ENCODE data around the gene SEC14L6. TPM values are rescaled to one million over a fixed set of nuclear protein-coding genes. Genes with fewer than 3 reads are reported as not detected.
"Not testable (repeated sequence)": the region's sequence is repeated elsewhere in the genome, so short reads cannot be mapped to it uniquely, and the experiment has no call there.

Gene SEC14L6
- total and polyA plus RNA-seq, 9 of the 15 experiments (the other 6 are each of a cell fraction or from before 2014, with no cell fraction given), result 0.29 to 6.1 (median 1.9) TPM

DNA sequence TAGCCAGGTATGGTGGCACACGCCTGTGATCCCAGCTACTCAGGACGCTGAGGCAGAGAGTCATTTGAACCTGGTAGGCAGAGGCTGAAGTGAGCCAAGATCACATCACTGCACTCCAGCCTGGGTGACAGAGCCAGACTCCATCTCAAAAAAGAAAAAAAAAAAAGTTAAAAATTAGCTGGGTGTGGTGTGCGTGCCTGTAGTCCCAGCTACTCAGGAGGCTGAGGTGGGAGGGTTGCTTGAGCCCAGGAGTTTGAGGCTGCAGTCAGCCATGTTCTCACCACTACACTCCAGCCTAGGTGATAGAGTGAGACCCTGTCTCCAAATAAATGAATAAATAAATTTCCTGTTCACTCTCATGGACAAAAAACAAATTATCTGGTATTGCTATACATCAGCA lies 5.0 kb downstream of the SEC14L6 start:
- peak in 1 of 3 experiments; percentile 45 for TF ChIP-seq YY1 (IDR thresholded peaks at IDR 0.05; ENCODE audit: borderline replicate concordance in 1 of 3, control insufficient read depth in 1 of 3, extremely low read depth in 1 of 3, insufficient read depth in 3 of 3, insufficient read length in 1 of 3, insufficient replicate concordance in 2 of 3, low read depth in 1 of 3, low read length in 2 of 3)
- CTCF ChIA-PET (ENCODE audit: low intra/inter-chr PET ratio); H3K36me3 ChIP-seq (ENCODE audit: control insufficient read depth, insufficient read depth, low read length); in situ Hi-C loops (cut with MboI); POLR2A ChIA-PET; H3K27me3 ChIP-seq (ENCODE audit: control insufficient read depth in 2 of 2, insufficient read depth in 2 of 2, low read length in 2 of 2); H3K27ac ChIP-seq (ENCODE audit: extremely low read depth, low read depth, low read length); H3K79me2 ChIP-seq (ENCODE audit: control insufficient read depth, insufficient read depth, low read length); H3K9me1 ChIP-seq (ENCODE audit: control insufficient read depth, insufficient read depth, low read length); H4K20me1 ChIP-seq (replicated peaks; ENCODE audit: control insufficient read depth, insufficient read depth, low read length); FAIRE-seq; intact Hi-C loops (cut with micrococcal nuclease); H3K9me3 ChIP-seq (replicated peaks; ENCODE audit: control insufficient read depth, insufficient read depth, low read depth, low read length); DNase-seq (ENCODE audit: extremely low read depth in 1 of 4, low spot score in 3 of 4): not testable (repeated sequence)
- peak; percentile 62 for ATAC-seq
- peaks cover 6 to 19% of the 10 kb centered on the region in 2 experiments; a peak in 4 of 5 replicates for H3K4me1 ChIP-seq (replicated peaks in 1 of 2; ENCODE audit: control insufficient read depth in 2 of 2, insufficient read depth in 2 of 2, low read length in 2 of 2)
- TSS peak; percentile 66 for BruUV-seq (replicated peaks)
- H2AFZ ChIP-seq (ENCODE audit: low read depth, low read length), result peak overlapping the region; percentile 87
- 18% methylated on average over 3 of the region's 3 CpGs for WGBS (ENCODE audit: insufficient coverage, low coverage, missing lambda C conversion rate)
- H3K9ac ChIP-seq (ENCODE audit: insufficient read depth in 1 of 2, low read depth in 2 of 2, low read length in 2 of 2), result peak overlapping the region in 1 of 2 experiments; percentile 67; a peak in 2 of 4 replicates
- peak overlapping the region; percentile 45 for H3K4me3 ChIP-seq
- peak overlapping the region; percentile 71 for H3K4me2 ChIP-seq (ENCODE audit: insufficient read depth, low read length)

DNA sequence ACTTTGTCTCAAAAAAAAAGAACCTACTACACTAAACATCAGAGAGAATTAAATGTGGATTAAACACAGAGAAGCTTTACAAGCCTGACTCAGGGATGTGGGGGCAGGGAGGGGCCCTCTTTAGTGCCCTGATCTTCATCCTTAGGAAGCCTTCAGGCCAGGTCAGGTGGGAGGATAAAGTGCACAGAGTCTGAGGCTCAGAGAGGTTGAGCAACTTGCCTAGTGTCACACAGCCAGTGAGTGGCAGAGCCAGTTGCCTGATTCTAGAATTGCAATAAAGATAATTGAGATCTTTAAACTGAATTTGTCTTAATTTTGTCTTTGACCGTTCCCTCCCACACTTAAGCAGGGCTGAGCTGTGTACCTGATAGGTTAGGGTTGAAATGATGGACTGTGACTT lies 7.2 kb downstream of the SEC14L6 start:
- WGBS (ENCODE audit: insufficient coverage, low coverage, missing lambda C conversion rate), result 92% methylated on average over 1 of the region's 1 CpG
- H3K27ac ChIP-seq (ENCODE audit: extremely low read depth, low read depth, low read length), result no peak overlapping the region
- POLR2A ChIA-PET, result no interaction called here

More for the DNA sequence above, 7.2 kb downstream of the SEC14L6 start:
- TF ChIP-seq HLTF (IDR thresholded peaks at IDR 0.05) (no peak), CBX5 (IDR thresholded peaks at IDR 0.05; ENCODE audit: borderline replicate concordance, low read depth) (no peak), BCOR (IDR thresholded peaks at IDR 0.05) (peak; percentile 75), PTBP1 (IDR thresholded peaks at IDR 0.05; ENCODE audit: low read depth, low read length) (0 out of 2 replicates have a peak, but pooled peaks have one; percentile 42), RBM25 (IDR thresholded peaks at IDR 0.05; ENCODE audit: low read depth, low read length, severe bottlenecking) (peak; percentile 69), ZFP36 (IDR thresholded peaks at IDR 0.05; ENCODE audit: low read depth, low read length, partially characterized antibody) (peak; percentile 72)
- in situ Hi-C loops (cut with MboI) (no loop called here), intact Hi-C loops (cut with micrococcal nuclease) (no loop called here)
- H4K20me1 ChIP-seq (replicated peaks; ENCODE audit: control insufficient read depth, insufficient read depth, low read length), result no peaks in the 10 kb centered on the region
- H3K36me3 ChIP-seq (ENCODE audit: control insufficient read depth, insufficient read depth, low read length), result no peaks in the 10 kb centered on the region
- H3K79me2 ChIP-seq (ENCODE audit: control insufficient read depth, insufficient read depth, low read length), result no peaks in the 10 kb centered on the region
- ATAC-seq (no peak), DNase-seq (ENCODE audit: extremely low read depth in 1 of 4, low spot score in 3 of 4) (no peak), FAIRE-seq (no peak)
- H3K9me3 ChIP-seq (replicated peaks; ENCODE audit: control insufficient read depth, insufficient read depth, low read depth, low read length), result no peaks in the 10 kb centered on the region
- H3K9me1 ChIP-seq (ENCODE audit: control insufficient read depth, insufficient read depth, low read length), result no peaks in the 10 kb centered on the region
- no peak overlapping the region for H3K9ac ChIP-seq (ENCODE audit: insufficient read depth in 1 of 2, low read depth in 2 of 2, low read length in 2 of 2)
- H3K4me2 ChIP-seq (ENCODE audit: insufficient read depth, low read length), result no peak overlapping the region
- H3K4me3 ChIP-seq, result no peak overlapping the region
- no peak overlapping the region for H2AFZ ChIP-seq (ENCODE audit: low read depth, low read length)
- peaks cover 6 to 19% of the 10 kb centered on the region in 2 experiments; a peak in 4 of 5 replicates for H3K4me1 ChIP-seq (replicated peaks in 1 of 2; ENCODE audit: control insufficient read depth in 2 of 2, insufficient read depth in 2 of 2, low read length in 2 of 2)
- CTCF ChIA-PET (ENCODE audit: low intra/inter-chr PET ratio), result no interaction called here
- no peaks in the 10 kb centered on the region for H3K27me3 ChIP-seq (ENCODE audit: control insufficient read depth in 2 of 2, insufficient read depth in 2 of 2, low read length in 2 of 2)
- BruUV-seq (replicated peaks), result no TSS peak
